ENCODE results near the gene SIL1.

- TF ChIP-seq CTCF (IDR thresholded peaks at IDR 0.05): no peak
- no peak for TF ChIP-seq POLR2AphosphoS5 (IDR thresholded peaks at IDR 0.05)
- TF ChIP-seq EP300 (IDR thresholded peaks at IDR 0.05): no peak
- no peak for TF ChIP-seq POLR2A (IDR thresholded peaks at IDR 0.05)
Observed at GRCh38 chr5:139027150-139027549, 171.0 kb downstream of the SIL1 start.
